Stimulated activated naive CD8-positive, alpha-beta T cell treated with anti-CD3 and anti-CD28 coated beads, Interleukin-15, Interleukin-2, amounts not matched to agents 100 U/mL and 50 U/mL, for 24 hours (primary cell): Measurements from ENCODE around the gene ALOX12.
"Not testable (repeated sequence)": the region's sequence is repeated elsewhere in the genome, so short reads cannot be mapped to it uniquely, and the experiment has no call there.

Experiments
- ATAC-seq: fragments of 150-1000 bp; cut with Tn5 transposase; one replicate; pipeline ENCODE4 v1.10.0; 2021
- DNase-seq: peaks from one replicate; pipeline ENCODE4 v3.0.0; 2021

The ALOX12 gene

DNA sequence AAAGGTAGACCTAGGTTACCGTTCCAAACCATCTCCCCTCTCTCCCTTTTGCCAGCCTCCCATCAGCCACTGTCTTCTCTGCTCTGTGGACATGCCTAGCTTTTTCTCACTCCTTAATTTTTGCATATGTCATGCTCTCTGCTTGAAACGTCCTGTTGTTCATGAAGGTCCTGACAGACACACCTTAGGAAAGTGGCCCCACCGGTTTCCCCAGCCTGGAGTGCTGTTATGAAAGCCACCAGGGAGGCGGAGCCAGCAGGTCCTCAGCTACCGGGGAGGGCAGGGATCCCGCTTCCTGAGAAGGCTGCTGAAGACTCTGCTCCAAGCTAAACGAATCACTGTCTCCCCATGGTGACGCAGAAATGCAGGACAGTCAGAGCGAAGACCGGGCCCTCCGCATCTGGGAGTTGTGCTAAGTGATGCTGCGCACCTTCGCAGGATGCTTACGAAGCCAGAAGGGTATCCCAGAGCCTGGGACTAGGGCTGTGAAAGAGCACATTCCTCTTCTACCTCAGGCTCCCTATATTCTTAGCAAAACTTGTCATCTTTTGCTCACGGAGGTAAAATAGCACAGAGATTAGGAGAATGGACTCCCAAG lies 50.4 kb downstream of the ALOX12 start:
- ATAC-seq (peak; percentile 4), DNase-seq (peak; percentile 50)

DNA sequence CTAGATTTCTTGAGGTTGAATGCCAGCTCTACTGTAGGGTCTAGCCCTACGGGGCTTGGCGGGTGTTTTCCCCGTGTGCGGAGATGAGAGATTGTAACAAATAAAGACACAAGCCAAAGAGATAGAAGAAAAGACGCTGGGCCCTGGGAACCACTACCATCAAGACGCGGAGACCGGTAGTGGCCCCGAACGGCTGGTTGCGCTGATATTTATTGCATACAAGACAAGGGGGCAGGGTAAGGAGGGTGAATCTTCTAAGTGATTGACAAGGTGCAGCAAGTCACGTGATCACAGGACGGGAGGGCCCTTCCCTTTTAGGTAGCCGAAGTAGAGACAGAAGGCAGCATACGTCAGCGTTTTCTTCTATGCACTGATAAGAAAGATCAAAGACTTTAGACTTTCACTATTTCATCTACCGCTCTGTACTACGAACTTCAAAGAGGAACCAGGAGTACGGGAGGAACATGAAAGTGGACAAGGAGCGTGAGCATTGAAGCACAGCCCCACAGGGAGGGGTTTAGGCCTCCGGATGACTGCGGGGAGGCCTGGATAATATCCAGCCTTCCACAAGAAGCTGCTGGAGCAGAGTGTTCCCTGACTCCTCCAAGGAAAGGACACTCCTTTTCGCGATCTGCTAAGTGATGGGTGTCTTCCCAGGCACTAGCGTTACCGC lies 51.0 kb downstream of the ALOX12 start:
- not testable (repeated sequence) for ATAC-seq
- DNase-seq = peak; percentile 70

- no peak for DNase-seq
- ATAC-seq = no peak
These were observed 51.7 kb downstream of the ALOX12 start for GRCh38 chr17:7047566-7047965.

- ATAC-seq = no peak
- DNase-seq = no peak
These were observed 53.1 kb downstream of the ALOX12 start for GRCh38 chr17:7048968-7049367.

DNA sequence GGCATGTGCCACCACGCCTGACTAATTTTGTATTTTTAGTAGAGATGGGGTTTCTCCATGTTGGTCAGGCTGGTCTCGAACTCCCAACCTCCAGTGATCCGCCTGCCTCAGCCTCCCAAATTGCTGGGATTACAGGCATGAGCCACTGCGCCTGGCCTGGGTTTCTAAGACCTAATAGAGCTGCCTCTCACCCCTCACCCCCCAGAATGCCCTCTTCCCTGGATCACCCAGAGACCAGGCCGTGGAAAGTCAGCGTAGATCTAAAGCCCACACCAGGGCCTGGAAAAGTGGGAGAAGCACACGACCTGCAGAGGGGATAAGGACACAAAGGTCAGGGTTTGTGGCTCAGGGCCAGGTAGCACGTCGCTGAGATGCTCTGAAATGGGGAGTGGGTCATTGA lies 54.7 kb downstream of the ALOX12 start:
- DNase-seq, ATAC-seq: not testable (repeated sequence)

DNA sequence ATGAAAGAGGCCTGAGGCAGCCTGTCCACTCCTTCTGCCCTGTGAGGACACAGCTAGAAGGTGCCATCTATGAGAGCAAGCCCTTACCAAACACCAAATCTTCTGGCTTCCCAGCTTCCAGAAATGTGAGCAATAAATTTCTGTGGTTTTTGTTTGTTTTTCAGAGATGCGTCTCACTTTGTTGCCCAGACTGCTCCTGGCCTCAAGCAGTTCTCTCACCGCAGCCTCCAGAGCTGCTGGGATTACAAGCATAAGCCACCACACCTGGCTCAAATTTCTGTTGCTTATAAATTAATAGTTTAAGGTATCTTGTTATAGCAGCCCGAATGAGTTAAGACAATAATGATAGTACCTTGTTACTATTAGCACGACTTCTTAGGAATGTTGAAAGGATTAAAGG lies 60.5 kb downstream of the ALOX12 start:
- DNase-seq (no peak), ATAC-seq (no peak)

DNA sequence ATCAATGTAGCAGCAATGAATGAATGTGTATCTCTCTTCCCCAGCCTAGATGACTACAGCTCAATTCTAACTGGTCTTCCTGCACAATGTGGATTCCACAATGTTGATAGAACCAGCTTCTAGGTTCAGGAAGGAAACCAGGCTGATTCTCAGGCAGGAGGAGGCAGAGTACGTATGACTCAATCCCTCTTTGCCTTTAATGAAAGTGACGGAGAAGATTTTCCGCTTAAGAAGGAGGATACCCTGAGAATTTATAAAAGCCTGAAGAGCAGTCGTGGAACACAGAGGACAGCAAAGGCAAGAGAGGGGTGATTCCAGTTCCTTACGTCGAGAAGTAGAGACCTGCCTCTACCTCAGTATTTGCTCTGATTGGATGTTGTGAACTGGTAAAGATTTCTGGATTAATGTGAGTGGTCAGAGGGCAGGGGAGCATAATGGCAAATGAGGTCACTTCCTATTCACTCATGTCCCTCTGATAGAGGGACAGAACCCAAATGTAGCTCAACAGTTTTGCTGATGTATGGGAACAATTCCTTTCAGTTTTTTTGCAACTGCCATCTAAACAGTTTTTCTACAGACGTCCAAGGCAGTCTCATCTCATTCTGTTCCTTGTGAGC lies 63.1 kb downstream of the ALOX12 start:
- DNase-seq (no peak), ATAC-seq (no peak)
